HG03520 (cell line): ENCODE data around the gene OPN4.

Experiments used
- ATAC-seq: cut with Tn5 transposase; IDR thresholded peaks from one replicate; pipeline ENCODE4 v1.9.1; 2021; ENCODE audit warnings: mild to moderate bottlenecking, moderate library complexity; ENCODE audit not compliant: unreplicated experiment

Gene OPN4

DNA sequence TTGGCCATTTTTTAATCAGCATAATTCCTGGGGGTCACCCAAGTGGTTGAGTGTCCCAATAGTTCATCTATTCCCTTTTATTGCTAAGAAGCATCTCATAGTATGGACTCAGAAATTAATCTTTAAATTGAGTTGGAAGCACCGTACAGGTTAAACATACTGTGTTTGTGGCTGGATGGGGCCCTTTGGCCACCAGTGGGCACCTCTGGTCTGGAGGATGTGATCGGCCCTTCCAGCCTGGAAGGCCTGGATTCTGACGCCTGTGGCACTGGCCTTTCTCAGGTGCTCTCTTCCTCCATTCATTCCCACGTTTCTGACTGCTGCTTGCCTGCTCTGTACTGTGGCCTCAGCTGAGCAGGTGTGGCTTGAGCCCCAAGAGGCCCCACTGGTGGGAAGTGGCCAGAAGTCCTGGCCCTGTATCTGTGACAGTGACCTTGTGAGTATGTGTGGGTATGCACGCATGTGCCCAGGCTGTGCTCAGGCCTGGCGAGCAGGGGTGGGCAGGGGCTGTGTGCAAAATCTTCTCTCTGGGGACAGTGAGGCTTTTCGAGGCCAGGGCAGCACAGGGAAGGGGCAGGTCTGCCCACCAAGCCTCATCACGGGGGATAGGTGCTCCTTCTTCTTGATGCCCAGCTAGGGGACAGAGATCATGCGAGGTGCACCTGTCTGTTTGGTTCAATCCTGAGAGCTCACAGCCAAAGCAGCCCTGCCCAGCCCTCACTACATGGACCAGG is 44.0 kb downstream of the OPN4 start:
- no peak for ATAC-seq

DNA sequence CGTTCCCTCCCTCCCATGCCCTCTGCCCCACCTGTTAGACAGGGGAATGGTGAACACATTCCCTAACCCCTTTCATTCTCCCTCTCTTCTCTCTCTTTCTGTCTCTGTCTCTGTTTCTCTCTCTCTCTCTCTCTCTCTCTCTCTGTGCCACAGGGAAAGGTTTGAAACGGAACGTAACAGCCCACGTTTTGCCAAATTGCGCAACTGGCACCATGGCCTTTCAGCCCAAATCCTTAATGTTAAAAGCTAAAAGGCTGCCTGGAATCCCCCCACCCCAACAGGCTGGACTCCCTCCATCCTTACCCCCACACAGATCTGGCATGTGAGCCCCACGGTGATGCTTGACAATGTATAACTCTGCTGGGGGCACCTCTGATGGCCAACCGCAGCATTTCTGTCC is 44.8 kb downstream of the OPN4 start:
- ATAC-seq, result no peak

DNA sequence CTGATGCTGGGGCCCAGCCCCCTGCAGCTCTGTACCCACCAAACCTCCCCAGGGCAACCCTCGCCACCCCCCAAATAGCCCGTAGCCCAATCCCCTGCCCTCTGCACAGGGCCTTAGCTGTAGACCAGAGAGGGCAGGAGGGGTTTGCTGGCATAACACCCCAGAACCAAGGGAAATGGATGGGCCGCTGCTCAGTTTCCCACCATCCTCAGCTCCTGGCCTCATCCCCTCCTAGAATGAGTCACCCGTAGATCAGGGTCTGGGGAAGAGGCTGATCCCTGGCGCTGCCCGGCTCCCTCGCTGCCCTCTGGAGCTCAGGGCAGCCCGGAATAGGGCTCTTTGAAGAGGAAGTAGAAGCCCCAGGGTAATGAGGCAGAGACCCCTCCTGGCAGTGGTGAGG is 45.2 kb downstream of the OPN4 start:
- ATAC-seq, result no peak

DNA sequence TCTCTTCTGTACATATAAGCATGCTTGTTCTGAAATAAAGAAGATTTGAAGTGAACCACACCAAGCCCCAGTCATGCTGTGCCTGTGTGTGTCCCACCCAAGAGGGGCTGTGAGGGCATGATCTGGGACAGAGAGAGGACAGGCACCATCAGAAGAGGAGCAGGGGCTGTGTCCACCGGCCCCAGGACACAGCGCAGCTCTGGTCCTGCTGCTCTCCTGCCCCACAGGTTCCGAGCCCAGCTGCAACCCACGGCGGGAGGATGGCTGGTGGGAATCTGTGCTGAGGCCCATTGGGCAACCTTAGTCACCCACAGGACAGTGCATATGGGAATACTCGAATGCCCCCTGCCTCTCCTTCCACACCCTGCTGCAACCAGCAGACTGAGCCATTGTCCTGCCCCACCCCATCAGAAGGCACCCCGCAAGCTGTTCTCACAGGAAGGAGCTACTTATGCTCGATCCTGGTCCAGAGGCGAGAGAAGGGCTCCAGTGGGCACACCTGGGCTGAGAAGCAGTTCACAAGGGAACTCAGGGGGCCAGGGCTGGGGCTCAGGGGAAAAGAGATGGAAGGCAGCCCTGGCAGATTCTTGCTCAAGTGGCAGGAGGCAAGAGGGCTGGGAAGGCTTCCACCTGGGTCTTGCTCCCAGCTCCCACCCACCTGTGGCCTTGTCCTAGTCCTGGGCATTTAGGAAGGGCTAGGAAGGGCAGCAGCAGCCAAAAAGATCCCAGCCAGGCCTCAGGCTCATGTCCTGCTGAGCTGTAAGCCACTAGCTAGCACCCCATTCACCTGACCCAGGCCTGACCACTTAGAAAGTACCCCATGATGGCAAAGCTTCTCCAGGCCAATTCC is 45.9 kb downstream of the OPN4 start:
- no peak for ATAC-seq

DNA sequence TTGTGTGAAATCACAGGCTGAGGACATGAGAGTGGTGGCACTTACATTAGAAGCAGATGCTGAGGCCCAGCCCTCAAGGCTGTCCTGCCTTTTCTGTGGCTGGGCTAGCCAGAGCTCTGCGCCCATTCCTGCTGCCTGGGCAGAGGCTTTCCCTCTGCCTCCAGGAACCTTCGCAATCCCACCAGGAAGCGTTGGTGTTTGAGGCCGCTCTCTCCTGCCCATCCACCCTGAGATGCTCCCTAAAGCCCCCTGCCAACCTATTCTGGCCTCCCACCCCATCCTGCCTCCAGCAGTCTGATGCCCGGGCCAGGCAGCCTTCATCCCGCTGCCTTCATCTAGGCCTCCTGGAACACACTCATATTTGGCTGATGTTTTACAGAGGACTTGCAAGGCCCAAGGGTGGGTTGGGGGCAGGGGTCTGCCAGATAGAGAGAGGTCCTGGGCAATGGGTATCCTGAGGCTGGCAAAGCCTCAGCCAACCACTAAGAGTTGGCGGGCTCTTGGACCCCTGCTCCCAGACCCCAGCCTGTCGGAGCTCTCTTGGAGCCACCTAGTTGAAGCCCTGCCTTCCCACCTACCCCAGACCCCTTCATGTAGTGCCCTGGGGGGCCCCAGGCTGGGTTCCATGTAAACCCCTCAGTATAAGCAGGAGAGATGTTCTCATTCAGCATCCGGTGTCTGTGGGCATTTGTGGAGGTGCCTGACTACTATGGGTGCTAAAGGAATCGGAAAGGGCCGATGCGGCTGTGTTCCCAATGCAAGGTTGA is 46.7 kb downstream of the OPN4 start:
- no peak for ATAC-seq

DNA sequence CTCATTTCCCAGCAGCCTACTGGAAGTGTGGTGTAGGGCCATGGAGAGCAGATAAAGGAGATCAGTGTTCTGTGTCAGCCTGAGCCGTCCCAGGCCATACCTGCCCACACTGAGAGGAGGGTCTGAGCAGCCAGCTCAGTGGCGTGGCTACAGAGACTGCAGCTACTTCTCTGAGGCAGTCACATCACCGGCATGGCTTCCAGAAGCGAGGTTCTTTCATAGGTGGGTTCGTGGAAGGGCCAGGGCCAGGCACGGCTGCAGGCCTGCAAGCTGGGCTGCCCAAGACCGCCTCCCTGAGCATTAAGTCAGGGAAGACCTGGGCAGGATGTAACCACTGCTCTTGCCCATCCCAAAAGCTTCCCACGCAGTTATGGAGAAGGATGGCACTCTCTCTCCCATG is 48.8 kb downstream of the OPN4 start:
- no peak for ATAC-seq

DNA sequence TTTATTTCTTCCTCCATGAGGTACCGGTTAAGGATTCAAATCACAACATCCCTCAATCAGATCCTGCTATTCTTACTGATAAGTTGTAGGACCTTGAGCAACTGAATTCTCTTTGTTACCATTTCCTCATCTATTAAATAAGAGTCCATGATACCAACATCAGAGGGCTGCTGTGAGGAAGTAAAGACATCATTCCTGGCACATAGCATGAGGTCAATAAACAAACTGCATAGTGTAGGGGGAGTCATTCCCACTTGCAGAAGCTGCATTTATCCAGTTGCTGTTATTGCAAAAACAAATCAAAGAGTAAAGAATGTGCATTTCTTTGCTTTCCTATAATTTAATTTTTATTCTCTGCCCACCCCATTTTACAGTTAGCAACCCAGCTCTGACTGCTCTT is 50.8 kb downstream of the OPN4 start:
- no peak for ATAC-seq

DNA sequence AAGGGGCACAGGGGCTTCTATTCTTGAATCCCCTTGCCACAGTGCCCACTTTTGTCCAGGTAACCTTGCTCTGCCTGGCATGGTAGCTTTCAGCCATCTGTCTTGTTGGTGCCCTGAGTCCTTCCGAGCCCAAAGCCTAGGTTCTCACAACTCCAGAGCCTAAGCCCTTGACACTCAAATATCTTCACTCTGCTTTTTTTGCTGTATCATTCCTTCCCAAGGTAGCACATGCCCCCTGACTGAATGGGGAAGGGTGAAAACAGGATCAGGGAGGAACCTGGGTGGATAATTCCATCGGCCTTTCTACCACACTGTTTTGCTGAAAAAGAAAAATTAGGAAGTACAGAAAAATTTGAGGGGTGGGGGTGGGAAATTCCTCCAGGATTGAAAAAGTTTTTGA is 51.6 kb downstream of the OPN4 start:
- no peak for ATAC-seq

DNA sequence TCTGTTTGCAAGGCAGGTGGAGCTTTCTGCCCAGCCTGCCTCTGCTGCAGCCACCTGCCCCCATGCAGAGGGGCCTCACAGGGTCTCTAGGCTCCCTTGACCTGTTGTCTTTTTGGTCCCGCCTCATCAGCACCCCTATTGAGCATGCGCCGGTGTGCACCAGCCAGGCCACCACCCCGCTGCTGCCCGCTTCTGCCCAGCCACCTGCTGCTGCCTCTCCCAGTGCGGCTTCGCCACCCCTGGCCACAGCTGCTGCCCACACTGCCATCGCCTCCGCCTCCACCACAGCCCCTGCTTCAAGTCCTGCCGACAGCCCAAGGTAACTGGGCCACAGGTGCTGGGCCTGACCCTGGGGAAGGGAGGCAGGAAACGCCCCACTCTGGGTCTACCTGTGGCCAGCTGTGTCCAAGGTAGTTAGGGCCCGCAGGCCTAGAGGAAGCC is 52.1 kb downstream of the OPN4 start:
- ATAC-seq, result no peak

DNA sequence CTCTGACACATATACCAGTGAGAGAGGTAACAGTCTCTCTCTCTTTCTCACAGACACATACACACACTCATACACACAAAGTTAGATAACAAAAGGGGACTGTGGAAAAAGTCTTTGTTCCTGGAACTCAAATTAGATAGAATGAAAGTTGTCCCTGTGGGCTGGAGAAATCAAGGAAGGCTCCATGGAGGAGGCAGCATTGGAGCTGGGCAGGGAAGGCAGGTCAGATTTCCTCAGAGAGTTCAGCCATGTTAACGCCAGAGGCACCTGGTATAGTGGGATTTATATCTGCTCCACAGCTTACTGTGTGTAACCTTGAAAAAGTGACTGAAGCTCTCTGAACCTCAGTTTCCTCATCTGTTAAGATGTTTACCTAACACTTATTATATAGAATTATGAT is 52.6 kb downstream of the OPN4 start:
- ATAC-seq, result no peak

DNA sequence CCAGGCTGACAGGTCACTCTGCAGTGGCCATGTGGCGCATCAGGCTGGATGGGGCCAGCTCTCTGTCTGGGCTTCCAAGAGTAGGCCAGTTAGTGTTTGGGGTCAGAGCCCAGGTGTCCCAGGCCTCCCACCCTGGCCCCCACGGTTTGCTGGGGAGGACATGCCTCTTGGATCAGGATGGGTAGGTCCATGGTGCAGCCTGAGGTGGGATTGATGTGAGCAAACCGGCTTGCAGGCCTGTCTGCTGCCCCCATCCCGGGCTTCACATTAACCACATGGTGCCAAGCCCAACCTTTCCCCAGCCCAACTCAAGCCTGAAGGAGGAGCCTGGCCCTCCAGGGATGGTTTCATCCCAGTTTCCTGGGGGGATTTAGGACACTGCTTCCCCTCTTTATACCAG is 53.2 kb downstream of the OPN4 start:
- no peak for ATAC-seq

DNA sequence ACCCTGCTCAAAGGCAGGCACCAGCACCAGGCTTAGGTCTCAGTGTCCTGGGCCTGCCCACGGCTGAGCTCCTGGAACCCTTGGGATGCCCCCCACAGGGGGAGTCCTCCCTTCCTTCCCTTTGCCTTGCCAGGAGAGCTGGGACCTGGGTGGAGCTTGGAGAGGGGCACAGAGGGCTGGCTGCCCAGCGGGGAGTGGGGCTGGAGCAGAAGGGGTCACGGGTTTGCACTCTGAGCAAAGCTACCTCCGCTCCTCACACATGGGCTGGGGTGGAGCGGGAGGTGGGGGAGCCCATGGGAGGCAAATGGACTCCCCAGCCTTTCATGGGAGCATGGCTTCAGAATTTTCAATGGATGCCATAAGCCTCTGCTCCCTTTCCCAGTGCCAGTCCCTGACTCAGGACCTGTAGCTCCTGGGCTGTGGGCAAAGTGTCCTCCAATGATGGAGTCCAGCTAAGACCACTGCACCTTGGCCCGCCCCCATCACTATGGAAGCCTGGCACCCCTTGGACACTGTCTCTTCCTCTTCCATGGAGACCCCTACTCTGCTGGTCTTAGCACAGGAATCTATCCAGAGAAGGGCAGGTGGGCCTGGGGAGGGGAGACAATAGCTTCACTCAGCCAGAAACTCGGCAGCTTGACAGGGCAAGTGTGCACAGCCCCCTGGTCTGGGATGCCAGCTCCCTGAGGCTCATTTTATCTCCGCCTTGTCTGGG is 53.9 kb downstream of the OPN4 start:
- ATAC-seq, result no peak

DNA sequence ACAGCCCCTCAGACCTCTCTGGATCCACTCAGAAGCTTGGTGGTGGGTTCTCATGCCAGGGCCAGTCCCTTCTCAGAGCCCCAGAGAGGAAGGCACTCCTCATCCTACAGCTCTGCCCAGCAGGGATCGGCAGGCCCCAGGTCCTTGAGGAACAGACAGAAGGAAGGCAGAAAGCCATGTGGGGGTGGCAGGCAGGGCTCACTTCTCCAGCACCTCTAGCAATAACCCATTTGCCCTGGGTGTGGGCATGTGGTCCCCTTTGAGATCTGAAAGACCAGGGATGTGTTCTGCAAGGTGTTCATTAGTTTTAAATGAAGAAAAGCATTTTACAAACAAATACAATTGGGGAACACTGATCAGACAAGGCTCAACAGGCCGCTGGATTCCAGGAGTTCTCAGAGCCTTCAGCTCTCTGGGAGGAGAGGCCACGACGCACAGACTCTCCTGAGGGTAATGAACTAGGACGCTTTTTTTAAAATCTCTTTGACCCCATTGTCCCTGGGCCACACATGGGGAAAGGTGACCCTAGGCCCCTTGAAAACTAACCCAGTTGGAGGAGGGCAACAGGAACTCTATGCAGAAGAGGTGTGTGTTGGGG is 54.5 kb downstream of the OPN4 start:
- ATAC-seq, result no peak

DNA sequence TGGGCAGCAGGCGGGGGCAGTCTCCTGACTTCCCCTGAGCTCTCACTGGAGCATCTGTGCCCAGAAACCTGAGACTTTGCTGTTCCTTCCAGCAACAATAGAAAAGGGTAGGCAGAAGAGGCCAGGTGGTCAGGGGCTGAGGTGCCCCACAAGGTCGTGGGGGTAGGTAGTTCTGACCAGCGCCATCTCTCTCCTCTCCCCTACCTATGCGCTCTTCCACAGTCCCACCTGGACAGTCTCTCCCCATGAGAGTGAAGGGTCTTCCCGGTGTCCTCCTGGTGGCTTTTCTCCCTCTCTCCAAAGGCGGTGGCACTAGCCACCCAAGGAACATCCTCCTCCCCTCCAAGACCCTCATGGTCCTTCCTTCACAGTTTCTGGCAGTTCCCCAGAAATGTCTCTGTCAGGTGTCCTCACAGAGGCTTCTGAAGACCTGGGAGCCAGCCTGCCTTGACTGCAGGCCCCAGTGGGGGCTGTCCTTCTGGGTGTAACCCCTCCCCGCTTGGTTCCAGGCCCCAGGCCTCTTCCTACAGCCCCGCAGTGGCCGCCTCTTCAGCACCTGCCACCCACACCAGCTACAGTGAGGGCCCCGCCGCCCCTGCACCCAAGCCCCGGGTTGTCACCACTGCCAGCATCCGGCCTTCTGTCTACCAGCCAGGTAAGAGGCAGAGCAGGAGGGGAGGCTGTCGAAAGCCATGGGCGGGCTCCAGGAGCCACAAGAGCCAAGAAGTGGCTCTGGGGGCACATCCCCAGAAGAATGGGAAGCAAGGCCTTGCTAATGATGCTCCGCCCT is 55.2 kb downstream of the OPN4 start:
- ATAC-seq, result no peak

DNA sequence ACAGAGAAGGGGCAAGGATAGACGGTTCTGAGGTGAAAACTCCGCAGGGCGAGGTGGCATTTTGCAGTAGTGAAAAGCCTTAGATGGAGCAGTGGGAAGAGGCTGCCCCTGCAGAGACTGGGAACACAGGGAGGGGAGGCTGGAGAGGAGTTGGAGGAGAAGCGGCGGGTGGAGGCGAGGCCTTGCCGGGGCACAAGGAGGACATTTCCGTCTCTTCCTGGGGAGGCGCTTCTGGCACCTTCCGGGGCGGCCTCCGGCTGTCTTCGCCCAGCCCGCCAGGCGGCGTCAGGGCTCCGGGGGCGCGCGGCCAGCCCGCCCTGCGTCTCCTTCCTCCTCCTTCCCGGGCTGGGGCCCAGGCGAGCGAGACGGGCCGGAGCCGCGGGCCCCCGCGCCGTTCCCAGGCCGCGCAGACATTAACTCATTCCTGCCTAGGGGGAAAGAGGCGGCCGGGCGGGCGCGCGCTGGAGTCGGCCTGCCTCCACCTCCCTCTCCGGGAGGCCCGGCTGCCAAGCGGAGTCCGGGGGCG is 56.7 kb downstream of the OPN4 start:
- ATAC-seq, result peak; percentile 78

DNA sequence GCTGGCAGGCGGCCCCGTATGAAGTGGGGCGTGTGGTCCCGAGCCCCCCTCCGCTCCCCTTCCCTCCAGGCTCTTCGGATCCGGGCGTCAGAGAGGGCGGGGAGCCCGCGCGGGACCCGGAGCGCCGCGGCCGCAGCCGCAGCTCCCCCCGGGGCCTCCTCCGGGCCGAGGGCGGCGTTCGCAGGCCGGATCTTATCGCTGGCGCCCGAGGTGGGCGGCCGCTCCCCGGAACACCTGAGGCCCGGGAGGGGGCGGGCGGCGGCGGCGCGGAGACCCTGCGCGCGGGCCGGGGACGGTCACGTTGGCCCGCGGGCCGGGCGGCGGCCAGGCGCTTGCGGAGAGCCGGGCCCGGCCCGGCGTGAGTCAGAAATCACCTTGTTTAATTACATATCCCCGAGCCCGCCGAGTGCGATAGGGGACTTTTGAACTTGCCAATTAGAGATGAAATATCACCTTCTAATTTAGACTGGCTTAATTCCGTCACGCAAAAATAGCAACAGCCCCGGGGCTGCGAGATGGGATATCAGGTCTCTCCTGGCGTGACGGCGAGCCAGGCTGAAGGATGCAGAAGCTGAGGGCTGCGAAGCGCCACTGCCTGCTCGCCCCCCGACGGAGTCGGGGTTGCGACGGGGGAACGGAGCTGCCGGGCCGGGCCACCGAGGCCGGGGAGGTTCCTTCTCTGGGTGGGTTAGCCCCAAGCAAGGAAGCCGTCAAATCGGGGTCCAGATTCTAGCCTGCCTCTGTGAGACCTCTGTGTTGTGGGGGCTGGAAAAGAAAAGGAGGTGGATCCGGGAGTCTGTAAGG is 57.4 kb downstream of the OPN4 start:
- peak; percentile 27 for ATAC-seq

DNA sequence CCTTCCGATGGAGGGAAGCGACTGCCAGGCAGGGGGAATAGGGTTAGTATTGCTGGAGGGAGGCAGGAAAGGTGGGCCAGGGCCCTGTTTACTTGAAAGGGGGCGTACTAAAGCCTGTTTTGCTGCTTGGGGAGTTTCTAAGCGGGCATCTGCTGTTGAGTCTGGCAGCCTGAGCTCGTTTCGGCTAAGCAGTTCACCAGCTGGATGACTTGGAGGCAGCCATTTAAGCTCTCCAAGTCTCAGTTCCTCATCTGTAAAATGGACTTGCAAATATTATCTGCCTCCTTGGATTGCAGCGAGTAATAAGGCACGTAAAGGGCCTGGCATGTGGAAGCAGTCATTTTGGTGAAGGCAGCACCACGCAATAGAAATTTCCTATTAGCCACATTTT is 58.0 kb downstream of the OPN4 start:
- ATAC-seq, result peak; percentile 30

DNA sequence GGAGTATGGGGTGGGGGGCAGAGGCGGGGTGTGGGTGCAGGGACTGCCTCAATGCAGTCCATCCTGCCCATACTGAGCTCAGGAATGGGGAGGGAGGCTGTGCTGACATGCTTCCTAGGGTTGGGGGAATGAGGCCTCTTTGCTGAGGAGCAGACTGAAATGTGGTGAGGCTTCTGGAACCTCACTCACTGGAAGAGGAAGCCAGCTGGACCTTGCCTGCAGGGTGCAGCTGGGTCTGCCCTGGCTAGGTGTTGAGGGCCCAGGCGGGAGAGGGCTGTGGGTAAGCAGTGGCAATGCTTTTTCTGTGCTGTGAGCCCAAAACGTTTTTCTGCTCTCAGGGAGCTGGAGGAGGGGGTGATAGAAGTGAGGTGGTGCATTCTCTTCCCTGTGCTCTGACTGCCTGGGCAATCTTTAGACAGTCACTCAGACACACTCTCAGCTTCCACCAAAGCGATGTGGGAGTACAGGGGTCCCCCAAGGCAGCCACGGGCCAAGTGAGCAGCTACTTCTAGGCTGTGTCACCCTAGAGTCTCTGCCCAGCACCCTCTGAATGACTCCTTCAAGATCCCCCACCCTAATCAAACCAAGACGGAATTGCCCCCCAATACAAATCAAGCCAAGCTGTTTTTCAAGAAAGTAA is 60.9 kb downstream of the OPN4 start:
- no peak for ATAC-seq
